GM21825 (cell line): ENCODE data around the gene JPH3.
"Not testable (repeated sequence)": the region's sequence is repeated elsewhere in the genome, so short reads cannot be mapped to it uniquely, and the experiment has no call there.

Experiments
- ATAC-seq: cut with Tn5 transposase; IDR thresholded peaks from one replicate; pipeline ENCODE4 v1.9.1; 2021; ENCODE audit warnings: mild to moderate bottlenecking, moderate library complexity; ENCODE audit not compliant: unreplicated experiment

The JPH3 gene

GRCh38 chr16:87572959-87573358 lies 29.3 kb upstream of the JPH3 start:
- ATAC-seq = no peak

DNA sequence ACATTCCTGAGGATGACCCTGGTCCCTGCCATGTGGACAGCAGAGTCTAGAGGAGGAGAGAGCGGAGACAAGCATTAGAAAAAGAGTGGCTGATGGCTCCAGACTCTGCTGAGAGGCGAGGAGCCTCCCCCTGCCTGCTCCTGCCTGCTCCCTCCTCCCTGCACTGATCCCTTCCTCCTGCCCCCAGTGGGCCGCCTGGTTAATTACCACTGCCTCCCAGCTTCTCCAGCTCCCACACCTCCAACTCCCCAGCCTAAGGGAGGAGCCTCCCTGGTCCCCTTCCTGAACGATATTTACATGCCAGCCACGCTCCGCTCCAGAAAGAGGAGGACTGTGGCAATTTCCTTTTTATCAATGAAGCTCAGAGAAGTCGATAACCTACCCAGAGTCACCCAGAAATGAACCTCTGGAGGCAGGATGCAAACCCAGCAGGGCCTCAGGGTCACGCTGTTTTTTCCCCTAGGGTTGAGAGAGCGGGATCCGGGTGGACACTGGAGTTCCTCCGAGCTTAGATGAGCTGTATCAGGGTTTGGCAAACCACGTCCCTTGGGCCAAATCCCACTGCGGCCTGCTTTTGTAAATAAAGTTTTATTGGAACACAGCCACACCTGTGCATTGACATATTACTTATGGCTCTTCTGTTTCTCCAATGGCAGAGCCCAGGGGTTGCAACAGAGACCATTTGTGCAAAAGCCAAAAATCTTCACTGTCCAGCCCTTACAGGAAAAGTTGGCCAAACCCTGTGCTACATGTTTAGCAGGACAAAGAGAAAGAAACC lies 27.1 kb upstream of the JPH3 start:
- ATAC-seq = no peak

GRCh38 chr16:87576171-87576570 lies 26.1 kb upstream of the JPH3 start:
- ATAC-seq = no peak

- not testable (repeated sequence) for ATAC-seq
Measured at GRCh38 chr16:87578142-87578930, 24.0 kb upstream of the JPH3 start.

- ATAC-seq = no peak
Measured at GRCh38 chr16:87579691-87580090, 22.6 kb upstream of the JPH3 start.

- no peak for ATAC-seq
Measured at GRCh38 chr16:87580855-87581261, 21.4 kb upstream of the JPH3 start.

DNA sequence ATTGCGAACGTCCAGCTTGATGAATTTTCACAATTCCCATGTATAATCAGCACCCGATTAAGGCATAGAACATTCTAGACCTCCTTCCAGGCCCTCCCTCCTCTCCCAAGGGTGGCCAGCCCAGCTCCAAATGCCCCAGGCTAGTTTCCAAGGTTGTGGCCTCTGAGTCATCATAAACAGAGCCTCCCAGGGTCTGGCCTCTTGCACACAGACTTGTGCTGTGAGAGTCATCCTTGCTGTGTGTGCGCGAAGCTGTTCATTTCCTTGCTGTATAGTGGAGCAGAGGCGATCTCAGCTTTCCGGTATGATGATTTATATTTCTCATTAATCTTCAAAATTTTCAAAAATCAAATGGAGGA lies 20.5 kb upstream of the JPH3 start:
- ATAC-seq = no peak

GRCh38 chr16:87582216-87582965 lies 19.9 kb upstream of the JPH3 start:
- ATAC-seq = no peak

DNA sequence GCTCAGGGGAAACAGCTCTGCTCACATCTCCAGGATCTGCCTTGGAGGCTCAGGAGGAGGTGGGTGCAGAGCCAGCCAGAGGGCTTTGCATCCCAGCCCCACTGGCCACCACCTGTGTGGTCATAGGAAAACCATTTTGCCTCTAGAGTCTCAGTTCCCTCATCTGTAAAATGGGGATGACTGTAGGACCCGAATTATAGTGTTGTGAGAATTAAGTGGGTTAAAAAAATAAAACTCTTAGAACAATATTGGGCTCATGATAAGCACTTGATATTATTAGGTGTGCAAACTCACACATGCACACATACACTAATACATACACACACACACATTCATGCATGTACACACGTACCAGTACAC lies 19.4 kb upstream of the JPH3 start:
- no peak for ATAC-seq

- no peak for ATAC-seq
Measured at GRCh38 chr16:87583453-87584131, 18.7 kb upstream of the JPH3 start.

GRCh38 chr16:87584271-87584670 lies 18.0 kb upstream of the JPH3 start:
- no peak for ATAC-seq

DNA sequence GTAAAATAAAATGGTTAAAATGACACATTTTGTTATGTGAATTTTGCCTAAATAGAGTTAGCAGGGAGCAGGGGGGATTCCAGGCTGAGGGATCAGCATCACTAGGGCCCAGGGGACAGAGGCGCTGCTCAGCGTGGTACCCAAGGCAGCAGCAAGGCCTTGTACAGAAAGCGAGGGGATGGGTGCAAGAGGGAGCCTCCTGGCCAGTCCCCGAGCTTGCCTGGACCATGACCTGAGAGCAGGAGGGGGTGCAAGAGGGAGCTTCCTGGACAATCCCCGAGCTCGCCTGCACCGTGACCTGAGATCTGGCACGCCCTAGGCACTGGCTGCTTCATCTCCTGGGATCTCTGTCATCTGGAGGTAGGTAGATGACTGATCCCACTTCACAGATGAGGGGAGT lies 17.3 kb upstream of the JPH3 start:
- ATAC-seq = no peak

GRCh38 chr16:87585442-87586200 lies 16.7 kb upstream of the JPH3 start:
- no peak for ATAC-seq

GRCh38 chr16:87586201-87586782 lies 16.0 kb upstream of the JPH3 start:
- no peak for ATAC-seq

DNA sequence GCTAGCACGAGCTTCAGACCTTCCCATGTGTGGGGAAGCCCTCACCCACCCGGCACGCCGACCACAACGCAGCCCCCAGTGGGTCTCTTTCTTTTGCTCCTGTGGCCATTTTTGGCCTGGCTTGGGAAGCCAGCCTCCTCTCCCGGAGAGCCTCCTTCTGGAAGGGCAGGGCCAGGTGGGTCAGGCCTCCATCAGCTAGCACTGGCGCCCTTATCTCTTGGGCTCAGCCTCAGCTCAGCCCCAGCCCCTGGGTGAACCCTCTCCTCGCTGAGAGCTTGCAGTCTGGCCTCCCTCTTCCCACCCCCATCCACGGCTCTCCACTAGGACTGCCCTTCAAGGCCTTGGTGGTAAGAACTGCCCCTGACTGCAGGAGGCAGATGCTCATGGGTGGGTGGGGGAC lies 14.7 kb upstream of the JPH3 start:
- no peak for ATAC-seq

DNA sequence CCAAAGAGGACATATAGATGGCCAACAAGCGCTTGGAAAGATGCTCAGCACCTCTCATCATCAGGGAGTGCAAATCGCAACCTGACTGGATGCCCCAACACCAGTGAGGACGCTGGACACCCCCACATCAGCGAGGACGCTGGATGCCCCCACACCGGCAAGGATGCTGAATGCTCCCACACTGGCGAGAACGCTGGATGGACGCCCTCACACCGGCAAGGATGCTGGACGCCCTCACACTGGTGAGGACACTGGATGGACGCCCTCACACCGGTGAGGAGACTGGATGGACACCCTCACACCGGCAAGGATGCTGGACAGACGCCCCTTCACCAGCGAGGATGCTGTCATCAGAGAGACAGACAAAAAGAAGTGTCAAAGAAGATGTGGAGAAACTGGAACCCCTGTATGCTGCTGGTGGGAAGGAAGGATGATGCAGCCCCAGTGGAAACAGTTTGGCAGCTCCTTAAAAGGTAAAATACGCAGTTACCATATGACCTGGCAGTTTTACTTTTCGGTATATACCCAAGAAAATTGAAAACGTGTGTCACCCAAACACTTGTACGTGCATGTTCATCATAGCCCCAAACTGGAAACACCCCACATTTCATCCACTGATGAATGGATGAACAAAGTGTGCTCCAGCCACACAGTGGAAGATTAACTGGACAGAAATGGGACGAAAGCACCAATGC lies 10.1 kb upstream of the JPH3 start:
- ATAC-seq = no peak

GRCh38 chr16:87593710-87594258 lies 8.5 kb upstream of the JPH3 start:
- ATAC-seq = no peak

- no peak for ATAC-seq
Measured at GRCh38 chr16:87595712-87596111, 6.6 kb upstream of the JPH3 start.

DNA sequence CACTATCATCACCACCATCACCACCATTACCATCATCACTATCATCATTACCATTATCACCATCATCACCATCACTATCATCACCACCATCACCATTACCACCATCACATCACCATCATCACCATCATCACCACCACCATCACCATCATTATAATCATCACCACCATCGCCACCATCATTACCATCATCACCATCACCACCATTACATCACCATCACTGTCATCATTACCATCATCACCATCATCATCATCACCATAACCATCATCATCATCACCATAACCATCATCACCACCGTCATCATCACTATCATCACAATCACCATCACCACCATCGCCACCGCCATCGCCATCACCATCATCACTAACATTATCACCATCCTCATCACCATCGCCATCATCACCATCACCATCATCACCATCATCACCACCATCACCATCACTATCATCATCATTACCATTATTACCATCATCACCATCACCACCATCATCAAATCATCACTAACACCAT lies 4.9 kb upstream of the JPH3 start:
- ATAC-seq = no peak
